Uterus (tissue), 4 donors: Measurements from ENCODE around the gene SETD1A. TPM values are rescaled to one million over a fixed set of nuclear protein-coding genes. Genes with fewer than 3 reads are reported as not detected.

ENCODE experiments used
- DNase-seq, 2 donors: peaks; one replicate each; pipeline ENCODE4 v3.0.0-alpha.2; 2019 to 2020
- H3K27ac ChIP-seq, 2 donors: fragments of 200-600 bp; sonication (generic); 1 replicate in 1 of 2; 2 replicates in 1 of 2; pipeline ENCODE4 v1.5.1; 2016 to 2018
- H3K27me3 ChIP-seq, 2 donors: fragments of 200-600 bp; sonication (generic); one replicate each; pipeline ENCODE4 v1.5.1; 2018 to 2019; ENCODE audit warnings: control low read depth in 1 of 2
- H3K36me3 ChIP-seq, 2 donors: fragments of 200-600 bp; sonication (generic); one replicate each; pipeline ENCODE4 v1.5.1; 2019; ENCODE audit warnings: control low read depth in 1 of 2
- H3K4me1 ChIP-seq, 2 donors: fragments of 200-600 bp; sonication (generic); one replicate each; pipeline ENCODE4 v1.5.1; 2018 to 2019; ENCODE audit warnings: control low read depth in 1 of 2
- H3K4me3 ChIP-seq, 2 donors: fragments of 200-600 bp; sonication (generic); 1 replicate in 1 of 2; 2 replicates in 1 of 2; pipeline ENCODE4 v1.5.1; 2018 to 2019; ENCODE audit warnings: mild to moderate bottlenecking in 1 of 2
- H3K9me3 ChIP-seq, 2 donors: fragments of 200-600 bp; sonication (generic); one replicate each; pipeline ENCODE4 v1.5.1; 2019; ENCODE audit warnings: control low read depth in 1 of 2
- POLR2A ChIP-seq, 2 donors: fragments of 450-650 bp; IDR thresholded peaks; one replicate each; pipeline ENCODE4 v1.6.1; 2016; ENCODE audit warnings: antibody characterized with exemption in 2 of 2, mild to moderate bottlenecking in 1 of 2, moderate library complexity in 1 of 2
- intact Hi-C: fragments of 100-400 bp; cut with DNase I; formaldehyde crosslinking; loops from one replicate; pipeline ENCODE4 v1.15.1; 2023; ENCODE audit warnings: low total_unique reads
- total RNA-seq, 4 donors: library from RNA; depleted of rRNA in 3 of 4; stranded (reverse); fragments of >200 nt in 3 of 4; gene quantifications; one replicate each; pipeline versions ENCODE4 v1.1.0 to v1.2.4, GENCODE V29; 2014 to 2023
- TF ChIP-seq, protein P1 (sequence below), 4 experiments: fragments of 200-600 bp in 2 of 4; fragments of 450-650 bp in 2 of 4; sonication (generic) in 2 of 4; IDR thresholded peaks; one replicate each; pipeline ENCODE4 v1.5.1; 2016 to 2019; ENCODE audit warnings: antibody characterized with exemption in 4 of 4, mild to moderate bottlenecking in 2 of 4, moderate library complexity in 1 of 4
- donor health status: DM: yes; HTN: yes; CAD: no.

SETD1A gene
- total RNA-seq, 4 donors from 2014 or later = 2.1 to 31.7 (median 3.5) TPM

DNA sequence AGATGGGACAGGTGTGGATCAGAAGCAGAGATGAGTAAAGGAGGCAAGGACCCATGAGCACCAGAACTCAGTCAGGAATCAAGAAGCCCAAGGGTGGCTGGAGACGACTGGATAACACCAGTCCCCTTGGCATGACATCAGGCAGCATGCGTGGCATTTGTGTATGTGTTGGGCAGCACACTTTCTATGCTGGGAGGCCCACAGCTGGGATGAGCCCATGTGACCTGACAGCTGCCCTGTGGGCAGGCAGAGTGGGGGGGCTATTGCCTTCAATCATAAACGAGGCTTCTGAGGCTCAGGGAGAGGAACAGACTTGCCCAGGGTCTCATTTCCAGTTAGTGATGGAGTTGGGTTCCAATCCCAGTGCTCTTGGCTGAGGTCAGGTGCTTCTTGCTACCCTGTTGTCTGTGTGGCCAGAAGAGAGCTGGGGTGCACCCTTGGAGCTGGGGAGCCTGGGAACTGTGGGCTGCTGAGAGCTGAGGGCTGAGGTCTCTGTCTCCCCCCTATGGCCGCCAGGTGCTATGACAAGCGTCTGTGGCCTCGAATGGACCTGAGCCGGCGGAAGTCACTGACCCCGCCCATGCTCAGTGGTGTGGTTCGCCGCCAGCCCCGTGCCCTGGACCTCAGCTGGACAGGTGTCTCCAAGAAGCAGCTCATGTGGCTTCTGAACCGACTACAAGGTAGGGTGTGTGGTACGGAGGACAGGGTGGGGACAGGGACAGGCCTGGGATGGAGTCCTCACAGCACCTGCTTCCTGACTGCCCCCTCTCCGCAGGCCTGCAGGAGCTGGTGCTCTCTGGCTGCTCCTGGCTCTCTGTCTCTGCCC lies 15.7 kb upstream of the SETD1A start:
- peak; percentile 66 to 67 for DNase-seq
- intact Hi-C loops = no loop called here
- no peaks in the 10 kb centered on the region for H3K9me3 ChIP-seq
- H3K27me3 ChIP-seq = no peaks in the 10 kb centered on the region
- H3K4me3 ChIP-seq = no peak overlapping the region
- no peaks in the 10 kb centered on the region for H3K36me3 ChIP-seq
- H3K27ac ChIP-seq = peak overlapping the region in 1 of 2 donors; percentile 3
- peaks cover 0 to 6% of the 10 kb centered on the region in 2 donors for H3K4me1 ChIP-seq
- TF ChIP-seq POLR2A (IDR thresholded peaks at IDR 0.05) = no peak
- TF ChIP-seq, protein P1, sequence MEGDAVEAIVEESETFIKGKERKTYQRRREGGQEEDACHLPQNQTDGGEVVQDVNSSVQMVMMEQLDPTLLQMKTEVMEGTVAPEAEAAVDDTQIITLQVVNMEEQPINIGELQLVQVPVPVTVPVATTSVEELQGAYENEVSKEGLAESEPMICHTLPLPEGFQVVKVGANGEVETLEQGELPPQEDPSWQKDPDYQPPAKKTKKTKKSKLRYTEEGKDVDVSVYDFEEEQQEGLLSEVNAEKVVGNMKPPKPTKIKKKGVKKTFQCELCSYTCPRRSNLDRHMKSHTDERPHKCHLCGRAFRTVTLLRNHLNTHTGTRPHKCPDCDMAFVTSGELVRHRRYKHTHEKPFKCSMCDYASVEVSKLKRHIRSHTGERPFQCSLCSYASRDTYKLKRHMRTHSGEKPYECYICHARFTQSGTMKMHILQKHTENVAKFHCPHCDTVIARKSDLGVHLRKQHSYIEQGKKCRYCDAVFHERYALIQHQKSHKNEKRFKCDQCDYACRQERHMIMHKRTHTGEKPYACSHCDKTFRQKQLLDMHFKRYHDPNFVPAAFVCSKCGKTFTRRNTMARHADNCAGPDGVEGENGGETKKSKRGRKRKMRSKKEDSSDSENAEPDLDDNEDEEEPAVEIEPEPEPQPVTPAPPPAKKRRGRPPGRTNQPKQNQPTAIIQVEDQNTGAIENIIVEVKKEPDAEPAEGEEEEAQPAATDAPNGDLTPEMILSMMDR (IDR thresholded peaks at IDR 0.05) = peak; percentile 63 to 87 (median 82)

DNA sequence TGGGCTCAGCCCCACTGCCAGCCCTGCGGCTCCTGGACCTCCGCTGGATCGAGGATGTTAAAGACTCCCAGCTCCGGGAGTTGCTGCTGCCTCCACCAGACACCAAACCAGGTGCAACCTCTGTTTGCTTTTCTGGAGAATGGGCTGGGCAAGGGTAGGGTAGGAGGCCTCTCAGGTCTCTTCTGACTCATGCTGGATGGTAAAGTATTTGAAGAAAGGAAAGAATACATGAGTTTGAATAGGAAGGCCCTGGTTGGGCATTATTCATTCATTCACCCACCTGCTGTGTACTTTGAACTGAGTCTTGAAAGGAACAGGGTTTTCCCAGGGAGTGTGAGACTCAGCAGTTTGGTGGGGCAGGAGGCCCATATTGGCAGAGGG lies 15.1 kb upstream of the SETD1A start:
- Histone ChIP-seq H3K4me3 (no peak overlapping the region), H3K9me3 (no peaks in the 10 kb centered on the region), H3K27me3 (no peaks in the 10 kb centered on the region), H3K4me1 (peaks cover 0 to 6% of the 10 kb centered on the region in 2 donors), H3K27ac (no peak overlapping the region), H3K36me3 (no peaks in the 10 kb centered on the region)
- intact Hi-C loops = no loop called here
- TF ChIP-seq POLR2A (IDR thresholded peaks at IDR 0.05) = no peak
- TF ChIP-seq, protein P1 (IDR thresholded peaks at IDR 0.05) = no peak
- DNase-seq = no peak

DNA sequence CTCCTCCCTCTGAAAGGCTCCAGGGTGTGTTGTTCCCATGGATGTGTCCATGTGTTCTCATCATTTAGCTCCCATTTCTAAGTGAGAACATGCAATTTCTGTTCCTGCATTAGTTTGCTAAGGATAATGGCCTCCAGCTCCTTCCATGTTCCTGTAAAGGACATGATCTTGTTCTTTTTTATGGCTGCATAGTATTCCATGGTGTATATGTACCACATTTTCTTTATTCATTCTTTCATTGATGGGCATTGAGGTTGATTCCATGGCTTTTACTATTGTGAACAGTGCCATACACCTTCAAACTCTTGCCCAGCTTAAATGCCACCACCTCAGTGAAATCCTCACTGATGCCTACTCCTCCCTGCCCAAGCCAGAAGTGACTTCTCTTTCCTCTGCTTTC lies 13.2 kb upstream of the SETD1A start:
- no peaks in the 10 kb centered on the region for H3K36me3 ChIP-seq
- no peak for DNase-seq
- peaks cover 0 to 6% of the 10 kb centered on the region in 2 donors for H3K4me1 ChIP-seq
- no peak overlapping the region for H3K27ac ChIP-seq
- H3K27me3 ChIP-seq = no peaks in the 10 kb centered on the region
- TF ChIP-seq, protein P1 (IDR thresholded peaks at IDR 0.05) = no peak
- TF ChIP-seq POLR2A (IDR thresholded peaks at IDR 0.05) = no peak
- no peaks in the 10 kb centered on the region for H3K9me3 ChIP-seq
- intact Hi-C loops = no loop called here
- H3K4me3 ChIP-seq = no peak overlapping the region

DNA sequence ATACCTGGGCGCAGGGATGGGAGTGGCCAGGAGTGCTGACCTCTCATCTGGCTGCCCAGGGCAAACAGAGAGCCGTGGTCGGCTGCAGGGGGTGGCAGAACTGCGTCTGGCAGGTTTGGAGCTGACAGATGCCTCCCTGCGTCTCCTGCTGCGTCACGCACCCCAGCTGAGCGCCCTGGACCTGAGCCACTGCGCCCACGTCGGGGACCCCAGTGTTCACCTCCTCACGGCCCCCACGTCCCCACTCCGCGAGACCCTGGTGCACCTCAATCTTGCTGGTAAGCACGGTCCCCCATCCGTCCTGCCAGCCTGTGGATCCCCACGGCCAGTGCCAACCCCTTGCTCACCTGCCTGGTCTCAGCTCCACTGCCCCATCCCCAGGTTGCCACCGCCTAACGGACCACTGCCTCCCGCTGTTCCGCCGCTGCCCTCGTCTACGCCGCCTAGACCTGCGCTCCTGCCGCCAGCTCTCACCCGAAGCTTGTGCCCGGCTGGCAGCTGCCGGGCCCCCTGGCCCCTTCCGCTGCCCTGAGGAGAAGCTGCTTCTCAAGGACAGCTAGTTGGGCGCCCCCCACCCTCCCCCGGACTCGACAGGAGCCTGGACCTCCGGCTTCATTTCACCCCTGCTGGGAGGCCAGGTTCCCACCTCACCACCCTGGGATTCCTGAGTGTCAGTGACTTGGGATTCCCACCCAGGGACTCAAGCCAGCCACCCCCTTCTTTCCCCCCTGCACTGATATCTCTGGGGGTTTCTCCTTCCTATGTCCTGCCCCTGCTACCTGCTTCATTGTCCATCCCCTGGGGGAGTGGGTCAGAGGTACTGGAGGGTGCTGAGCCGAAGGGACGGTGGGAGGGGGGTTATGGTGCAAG lies 10.6 kb upstream of the SETD1A start:
- intact Hi-C loops = no loop called here
- no peak overlapping the region for H3K27ac ChIP-seq

More for the DNA sequence above, 10.6 kb upstream of the SETD1A start:
- Histone ChIP-seq H3K36me3 (no peaks in the 10 kb centered on the region), H3K9me3 (no peaks in the 10 kb centered on the region), H3K27me3 (no peaks in the 10 kb centered on the region), H3K4me3 (no peak overlapping the region), H3K4me1 (peaks cover 0 to 7% of the 10 kb centered on the region in 2 donors)
- no peak for DNase-seq
- TF ChIP-seq, protein P1 (IDR thresholded peaks at IDR 0.05) = no peak
- no peak for TF ChIP-seq POLR2A (IDR thresholded peaks at IDR 0.05)
